ENCODE results near the gene ACACB.

Gene ACACB

GRCh38 chr12:109258607-109259544 lies 142.5 kb downstream of the ACACB start:
- no peak for DNase-seq

GRCh38 chr12:109259545-109259895 lies 143.1 kb downstream of the ACACB start:
- no peak for DNase-seq

GRCh38 chr12:109261087-109261486 lies 144.7 kb downstream of the ACACB start:
- DNase-seq: no peak

GRCh38 chr12:109261939-109262338 lies 145.6 kb downstream of the ACACB start:
- no peak for DNase-seq

GRCh38 chr12:109263439-109263838 lies 147.1 kb downstream of the ACACB start:
- no peak for DNase-seq

GRCh38 chr12:109264095-109264942 lies 147.9 kb downstream of the ACACB start:
- peak; percentile 45 for DNase-seq

GRCh38 chr12:109264943-109265650 lies 148.7 kb downstream of the ACACB start:
- DNase-seq: no peak

- DNase-seq: no peak
Measured at GRCh38 chr12:109266106-109266879, 149.9 kb downstream of the ACACB start.

GRCh38 chr12:109267361-109267760 lies 151.0 kb downstream of the ACACB start:
- DNase-seq: no peak

- no peak for DNase-seq
Measured at GRCh38 chr12:109268896-109269295, 152.5 kb downstream of the ACACB start.

GRCh38 chr12:109269428-109269827 lies 153.0 kb downstream of the ACACB start:
- no peak for DNase-seq

GRCh38 chr12:109270494-109270893 lies 154.1 kb downstream of the ACACB start:
- no peak for DNase-seq

GRCh38 chr12:109271418-109271817 lies 155.0 kb downstream of the ACACB start:
- no peak for DNase-seq

GRCh38 chr12:109273354-109273753 lies 157.0 kb downstream of the ACACB start:
- DNase-seq: no peak

- no peak for DNase-seq
Measured at GRCh38 chr12:109274381-109274780, 158.0 kb downstream of the ACACB start.

GRCh38 chr12:109275173-109275572 lies 158.8 kb downstream of the ACACB start:
- DNase-seq: no peak

GRCh38 chr12:109276160-109276559 lies 159.8 kb downstream of the ACACB start:
- no peak for DNase-seq

GRCh38 chr12:109277255-109277898 lies 161.0 kb downstream of the ACACB start:
- DNase-seq: no peak

GRCh38 chr12:109277899-109278762 lies 161.7 kb downstream of the ACACB start:
- no peak for DNase-seq

GRCh38 chr12:109278912-109279311 lies 162.5 kb downstream of the ACACB start:
- no peak for DNase-seq

- no peak for DNase-seq
Measured at GRCh38 chr12:109279525-109279924, 163.1 kb downstream of the ACACB start.
